GM12872 (cell line): ENCODE results near the gene SLC9A3.

Source experiments
- CTCF ChIP-seq: IDR thresholded peaks from 3 replicates; pipeline ENCODE4 v1.5.1; 2011; ENCODE audit warnings: low read depth, mild to moderate bottlenecking, low read length, moderate library complexity; ENCODE audit not compliant: insufficient read depth

SLC9A3 gene

GRCh38 chr5:424301-425110 is 99.7 kb downstream of the SLC9A3 start:
- no peak for TF ChIP-seq CTCF

DNA sequence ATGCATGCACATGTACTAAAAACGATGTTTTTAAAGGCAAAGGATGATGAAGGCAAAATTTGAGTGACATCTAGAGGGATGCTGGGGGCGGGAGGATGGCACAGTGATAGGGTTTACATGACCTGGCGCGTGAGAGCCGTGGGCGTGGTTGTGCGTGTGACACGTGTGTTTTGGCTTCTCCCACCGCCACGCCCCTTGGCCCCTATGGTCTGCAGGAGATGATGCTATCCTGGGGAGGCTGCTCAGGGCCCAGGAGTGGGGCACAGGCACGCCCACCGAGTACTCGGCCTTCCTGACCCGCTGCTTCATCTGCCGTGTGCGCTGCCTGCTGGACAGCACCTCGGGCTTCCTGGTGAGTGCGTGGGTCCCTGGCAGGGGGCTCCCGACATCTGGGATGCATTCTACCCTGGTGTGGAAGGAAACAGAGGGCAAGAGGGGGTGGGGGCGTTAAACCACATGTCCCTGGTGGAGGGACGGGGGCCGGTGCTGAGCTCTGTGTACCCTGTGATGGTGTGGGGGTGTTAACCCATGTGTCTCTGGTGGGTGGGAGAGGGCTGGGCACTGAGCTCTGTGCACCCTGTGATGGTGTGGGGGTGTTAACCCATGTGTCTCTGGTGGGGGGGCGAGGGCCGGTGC is 100.5 kb downstream of the SLC9A3 start:
- TF ChIP-seq CTCF: no peak

- TF ChIP-seq CTCF: no peak
Measured at GRCh38 chr5:423233-423565, 101.0 kb downstream of the SLC9A3 start.

DNA sequence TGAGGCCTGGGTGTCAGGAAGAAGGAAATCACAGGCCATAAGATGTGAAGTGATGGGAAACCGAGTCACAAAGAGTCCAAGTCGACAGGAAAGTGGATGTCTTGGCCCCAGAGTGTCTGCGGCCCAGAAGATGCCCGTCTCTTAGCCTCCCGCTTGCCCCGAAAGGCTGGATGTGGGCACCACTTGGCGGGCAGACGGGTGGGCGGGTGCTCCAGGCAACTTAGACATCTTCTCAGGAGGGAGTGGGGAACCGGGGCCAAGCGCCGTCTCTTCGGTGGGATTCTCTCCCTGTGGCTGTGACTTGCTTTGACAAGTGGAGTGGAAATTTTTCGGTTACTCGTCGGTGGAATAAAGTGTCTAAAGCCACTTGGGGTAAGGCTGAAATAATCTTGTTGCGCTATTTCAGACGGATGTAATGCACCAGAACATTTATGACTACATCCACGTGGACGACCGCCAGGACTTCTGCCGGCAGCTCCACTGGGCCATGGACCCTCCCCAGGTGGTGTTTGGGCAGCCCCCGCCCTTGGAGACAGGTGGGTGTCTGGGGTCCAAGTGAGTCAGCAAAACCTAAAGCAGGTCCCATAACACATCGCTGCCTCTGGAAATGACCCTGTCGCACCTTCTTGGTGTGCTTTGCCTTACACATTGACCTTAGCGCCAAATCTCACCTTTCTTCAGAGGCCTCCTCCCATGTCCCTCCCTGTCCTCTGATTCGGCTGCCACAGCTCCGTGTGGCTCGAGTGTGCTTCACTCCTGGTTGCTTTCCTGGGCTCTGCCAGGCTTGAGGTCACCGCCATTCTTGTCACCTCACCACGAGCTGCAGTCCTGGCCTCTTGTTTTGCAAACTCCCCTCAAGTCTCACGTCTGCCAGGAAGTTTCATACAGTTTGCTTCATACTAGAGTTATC is 101.7 kb downstream of the SLC9A3 start:
- TF ChIP-seq CTCF: no peak

- TF ChIP-seq CTCF: no peak
Measured at GRCh38 chr5:421901-422300, 102.3 kb downstream of the SLC9A3 start.

GRCh38 chr5:421287-421880 is 102.9 kb downstream of the SLC9A3 start:
- no peak for TF ChIP-seq CTCF
